Measurements from ENCODE around the gene DYNC2I2. TPM values are rescaled to one million over a fixed set of nuclear protein-coding genes. Genes with fewer than 3 reads are reported as not detected.
"Not testable (repeated sequence)": the region's sequence is repeated elsewhere in the genome, so short reads cannot be mapped to it uniquely, and the experiment has no call there.

DYNC2I2 gene
- polyA plus RNA-seq, 4 donors, result 37.6 to 122 (median 92.3) TPM

DNA sequence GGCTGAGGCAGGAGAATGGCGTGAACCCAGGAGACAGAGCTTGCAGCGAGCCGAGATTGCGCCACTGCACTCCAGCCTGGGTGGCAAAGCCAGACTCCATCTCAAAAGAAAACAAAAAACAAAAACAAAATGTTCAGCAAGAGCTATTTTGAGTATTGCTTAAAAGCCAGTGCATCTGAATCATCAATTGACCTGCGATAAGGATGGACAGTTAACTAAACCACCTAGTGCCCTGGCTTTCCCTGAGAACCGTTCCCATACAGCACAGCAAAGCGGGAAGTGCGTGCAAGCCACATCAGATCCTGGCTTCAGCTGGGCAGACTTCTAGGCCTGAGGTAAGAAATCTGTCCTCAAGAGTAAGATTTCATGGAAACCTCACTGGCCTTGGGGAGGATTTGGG, 2.7 kb downstream of the DYNC2I2 start:
- Histone ChIP-seq H3K36me3 (ENCODE audit: control insufficient read depth in 3 of 3, insufficient read depth in 2 of 3, low read depth in 1 of 3, low read length in 3 of 3) (peaks cover 0 to 18% (median 0%) of the 10 kb centered on the region in 3 donors), H3K27me3 (ENCODE audit: control insufficient read depth in 3 of 3, insufficient read depth in 3 of 3, low read length in 3 of 3) (no peaks in the 10 kb centered on the region), H3K4me3 (ENCODE audit: low read depth in 1 of 3, low read length in 3 of 3) (no peak overlapping the region), H3K27ac (ENCODE audit: low read depth in 1 of 3, low read length in 2 of 3) (no peak overlapping the region), H3K9me3 (ENCODE audit: control insufficient read depth in 2 of 2, insufficient read depth in 1 of 2, low read depth in 1 of 2, low read length in 1 of 2) (peaks cover 0 to 3% of the 10 kb centered on the region in 2 donors), H3K4me1 (ENCODE audit: control insufficient read depth in 3 of 3, insufficient read depth in 2 of 3, low read depth in 1 of 3, low read length in 2 of 3) (peaks cover 0 to 4% (median 0%) of the 10 kb centered on the region in 3 donors)
- WGBS, 3 donors, result 95 to 97% (median 96%) methylated on average over 8 of the region's 8 CpGs
- FAIRE-seq (no peak), DNase-seq (no peak)

DNA sequence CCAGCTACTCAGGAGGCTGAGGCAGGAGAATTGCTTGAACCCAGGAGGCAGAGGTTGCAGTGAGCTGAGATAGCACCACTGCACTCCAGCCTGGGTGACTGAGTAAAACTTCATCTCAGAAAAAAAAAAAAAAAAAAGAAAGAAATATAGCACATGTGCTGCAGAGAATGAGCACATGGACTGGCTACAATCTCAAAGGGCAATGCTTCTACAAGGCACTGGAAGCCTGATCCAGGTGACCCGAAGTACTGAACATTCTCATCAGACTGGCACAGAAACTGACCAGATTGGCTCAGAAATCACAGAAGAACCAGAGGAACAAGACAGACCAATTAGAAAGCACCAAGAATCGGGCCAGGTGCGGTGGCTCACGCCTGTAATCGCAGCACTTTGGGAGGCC, 4.8 kb downstream of the DYNC2I2 start:
- WGBS, 3 donors, result 94 to 98% (median 94%) methylated on average over 5 of the region's 5 CpGs

DNA sequence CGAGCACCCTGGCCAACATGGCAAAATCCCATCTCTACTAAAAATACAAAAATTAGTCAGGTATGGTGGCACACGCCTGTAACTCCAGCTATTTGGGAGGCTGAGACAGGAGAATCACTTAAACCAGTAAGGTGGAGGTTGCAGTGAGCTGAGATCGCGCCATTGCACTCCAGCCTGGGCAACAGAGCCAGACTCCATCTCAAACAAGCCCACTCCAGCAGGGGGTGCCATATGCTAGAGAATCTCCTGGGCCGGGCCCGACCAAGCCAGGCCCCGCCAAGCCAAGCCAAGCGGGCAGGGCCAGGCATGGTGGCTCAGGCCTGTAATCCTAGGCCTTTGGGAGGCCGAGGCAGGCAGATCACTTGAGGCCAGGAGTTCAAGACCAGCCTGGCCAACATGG, 8.4 kb downstream of the DYNC2I2 start:
- 90 to 97% (median 95%) methylated on average over 9 of the region's 9 CpGs for WGBS, 3 donors
- peak; percentile 38 to 61 for DNase-seq
- H3K4me3 ChIP-seq (ENCODE audit: low read depth in 1 of 3, low read length in 3 of 3); H3K27ac ChIP-seq (ENCODE audit: low read depth in 1 of 3, low read length in 2 of 3); H3K4me1 ChIP-seq (ENCODE audit: control insufficient read depth in 3 of 3, insufficient read depth in 2 of 3, low read depth in 1 of 3, low read length in 2 of 3); H3K27me3 ChIP-seq (ENCODE audit: control insufficient read depth in 3 of 3, insufficient read depth in 3 of 3, low read length in 3 of 3); H3K9me3 ChIP-seq (ENCODE audit: control insufficient read depth in 2 of 2, insufficient read depth in 1 of 2, low read depth in 1 of 2, low read length in 1 of 2); FAIRE-seq: not testable (repeated sequence)
- H3K36me3 ChIP-seq (ENCODE audit: control insufficient read depth in 3 of 3, insufficient read depth in 2 of 3, low read depth in 1 of 3, low read length in 3 of 3), result peaks cover 0 to 36% (median 0%) of the 10 kb centered on the region in 3 donors

More for the DNA sequence above, 4.8 kb downstream of the DYNC2I2 start:
- Histone ChIP-seq H3K27me3 (ENCODE audit: control insufficient read depth in 3 of 3, insufficient read depth in 3 of 3, low read length in 3 of 3) (no peaks in the 10 kb centered on the region), H3K36me3 (ENCODE audit: control insufficient read depth in 3 of 3, insufficient read depth in 2 of 3, low read depth in 1 of 3, low read length in 3 of 3) (peaks cover 0 to 34% (median 0%) of the 10 kb centered on the region in 3 donors), H3K27ac (ENCODE audit: low read depth in 1 of 3, low read length in 2 of 3) (no peak overlapping the region), H3K9me3 (ENCODE audit: control insufficient read depth in 2 of 2, insufficient read depth in 1 of 2, low read depth in 1 of 2, low read length in 1 of 2) (no peaks in the 10 kb centered on the region), H3K4me3 (ENCODE audit: low read depth in 1 of 3, low read length in 3 of 3) (no peak overlapping the region), H3K4me1 (ENCODE audit: control insufficient read depth in 3 of 3, insufficient read depth in 2 of 3, low read depth in 1 of 3, low read length in 2 of 3) (peaks cover 0 to under 1% (median 0%) of the 10 kb centered on the region in 3 donors)
- FAIRE-seq, result no peak
- no peak for DNase-seq

DNA sequence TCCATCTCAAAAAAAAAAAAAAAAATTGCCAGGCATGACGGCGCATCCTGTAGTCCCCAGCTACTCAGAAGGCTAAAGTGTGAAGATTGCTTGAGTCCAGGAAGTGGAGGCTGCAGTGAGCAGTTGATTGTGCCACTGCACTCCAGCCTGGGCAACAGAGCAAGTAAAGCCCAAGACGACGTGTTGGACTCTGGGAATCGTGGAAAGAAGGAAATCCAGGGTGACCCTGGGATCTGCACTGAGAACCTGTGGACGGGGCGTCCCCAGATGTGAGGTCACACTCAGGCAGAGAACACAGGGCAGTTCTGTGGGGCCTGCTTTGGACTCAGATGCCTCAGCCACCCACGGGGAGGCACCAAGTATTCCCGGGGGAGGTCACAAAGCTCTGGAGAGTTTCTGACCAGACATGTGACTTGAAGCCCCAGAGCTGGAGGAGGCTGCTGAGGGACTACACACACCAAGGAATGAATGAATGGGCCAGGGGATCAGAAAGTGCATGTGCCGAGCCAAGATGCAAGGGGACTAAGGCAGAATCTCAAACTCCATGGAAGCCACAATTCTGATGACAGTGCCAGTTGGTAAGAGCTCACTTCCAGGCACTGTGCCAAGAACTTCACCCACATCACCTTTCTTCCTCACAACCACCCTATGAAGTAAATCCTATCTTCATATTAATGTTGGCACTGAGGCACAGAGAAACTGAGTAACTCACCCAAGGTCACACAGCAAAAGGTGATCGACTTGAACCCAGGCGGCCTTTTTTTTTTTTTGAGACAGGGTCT, 12.9 kb downstream of the DYNC2I2 start:
- Histone ChIP-seq H3K27ac (ENCODE audit: low read depth in 1 of 3, low read length in 2 of 3) (no peak overlapping the region), H3K36me3 (ENCODE audit: control insufficient read depth in 3 of 3, insufficient read depth in 2 of 3, low read depth in 1 of 3, low read length in 3 of 3) (peaks cover 0 to 44% (median 0%) of the 10 kb centered on the region in 3 donors), H3K4me3 (ENCODE audit: low read depth in 1 of 3, low read length in 3 of 3) (no peak overlapping the region), H3K9me3 (ENCODE audit: control insufficient read depth in 2 of 2, insufficient read depth in 1 of 2, low read depth in 1 of 2, low read length in 1 of 2) (no peaks in the 10 kb centered on the region), H3K27me3 (ENCODE audit: control insufficient read depth in 3 of 3, insufficient read depth in 3 of 3, low read length in 3 of 3) (no peaks in the 10 kb centered on the region), H3K4me1 (ENCODE audit: control insufficient read depth in 3 of 3, insufficient read depth in 2 of 3, low read depth in 1 of 3, low read length in 2 of 3) (no peaks in the 10 kb centered on the region)
- FAIRE-seq, result no peak
- DNase-seq, result no peak
- WGBS, 3 donors, result 74 to 85% (median 78%) methylated on average over 12 of the region's 12 CpGs

DNA sequence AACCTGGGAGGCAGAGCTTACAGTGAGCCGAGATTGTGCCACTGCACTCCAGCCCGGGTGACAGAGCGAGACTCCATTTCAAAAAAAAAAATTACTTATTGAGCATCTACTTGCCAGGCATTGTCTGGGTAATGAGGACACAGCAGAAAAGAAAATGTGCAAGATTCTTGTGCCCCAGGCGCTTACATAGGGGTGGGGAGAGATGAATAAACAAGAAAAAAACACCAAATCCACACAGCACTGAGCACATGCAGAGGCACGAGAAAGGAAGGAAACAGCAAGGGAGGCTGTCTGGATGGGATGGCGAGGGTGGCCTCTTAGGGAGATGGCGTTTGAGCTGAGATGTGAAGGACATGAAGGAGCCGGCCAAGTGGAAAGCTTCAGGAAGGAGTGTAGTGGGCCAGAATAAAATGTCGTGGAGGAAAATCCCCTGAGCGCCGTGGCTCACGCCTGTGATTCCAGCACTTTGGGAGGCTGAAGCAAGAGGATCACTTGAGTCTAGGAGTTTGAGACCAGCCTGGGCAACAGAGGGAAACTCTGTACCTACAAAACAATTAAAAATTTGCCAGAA, 13.9 kb downstream of the DYNC2I2 start:
- 83 to 90% (median 86%) methylated on average over 12 of the region's 12 CpGs for WGBS, 3 donors
- Histone ChIP-seq H3K27ac (ENCODE audit: low read depth in 1 of 3, low read length in 2 of 3) (no peak overlapping the region), H3K4me1 (ENCODE audit: control insufficient read depth in 3 of 3, insufficient read depth in 2 of 3, low read depth in 1 of 3, low read length in 2 of 3) (no peaks in the 10 kb centered on the region), H3K9me3 (ENCODE audit: control insufficient read depth in 2 of 2, insufficient read depth in 1 of 2, low read depth in 1 of 2, low read length in 1 of 2) (no peaks in the 10 kb centered on the region), H3K4me3 (ENCODE audit: low read depth in 1 of 3, low read length in 3 of 3) (no peak overlapping the region), H3K27me3 (ENCODE audit: control insufficient read depth in 3 of 3, insufficient read depth in 3 of 3, low read length in 3 of 3) (no peaks in the 10 kb centered on the region), H3K36me3 (ENCODE audit: control insufficient read depth in 3 of 3, insufficient read depth in 2 of 3, low read depth in 1 of 3, low read length in 3 of 3) (peaks cover 0 to 42% (median 0%) of the 10 kb centered on the region in 3 donors)
- no peak for FAIRE-seq
- no peak for DNase-seq

DNA sequence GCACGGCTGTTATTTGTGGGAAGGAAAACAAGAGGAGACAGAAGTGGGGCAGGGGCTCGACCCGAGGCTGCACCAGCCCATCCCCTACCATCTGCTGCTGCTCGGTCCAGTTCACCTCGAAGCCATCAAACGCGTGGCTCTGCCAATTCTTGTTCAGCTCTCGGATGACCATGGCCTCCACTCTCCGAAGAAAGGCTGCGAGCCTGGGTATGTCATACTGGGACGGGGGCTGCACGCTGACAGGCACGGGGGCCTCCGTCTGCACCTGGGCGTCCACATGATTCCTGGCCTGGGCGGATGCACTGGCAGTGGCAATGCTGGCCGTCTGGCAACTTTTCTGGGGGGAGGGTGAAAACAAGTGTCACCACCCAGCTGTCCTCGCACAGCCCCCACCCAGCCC, 16.0 kb downstream of the DYNC2I2 start:
- H3K27me3 ChIP-seq (ENCODE audit: control insufficient read depth in 3 of 3, insufficient read depth in 3 of 3, low read length in 3 of 3), result no peaks in the 10 kb centered on the region
- H3K4me1 ChIP-seq (ENCODE audit: control insufficient read depth in 3 of 3, insufficient read depth in 2 of 3, low read depth in 1 of 3, low read length in 2 of 3), result peaks cover 0 to 14% (median 0%) of the 10 kb centered on the region in 3 donors
- no peak overlapping the region for H3K4me3 ChIP-seq (ENCODE audit: low read depth in 1 of 3, low read length in 3 of 3)
- no peaks in the 10 kb centered on the region for H3K9me3 ChIP-seq (ENCODE audit: control insufficient read depth in 2 of 2, insufficient read depth in 1 of 2, low read depth in 1 of 2, low read length in 1 of 2)
- WGBS, 3 donors, result 94 to 95% (median 95%) methylated on average over 18 of the region's 18 CpGs
- H3K27ac ChIP-seq (ENCODE audit: low read depth in 1 of 3, low read length in 2 of 3), result no peak overlapping the region
- no peak for DNase-seq
- no peak for FAIRE-seq
- H3K36me3 ChIP-seq (ENCODE audit: control insufficient read depth in 3 of 3, insufficient read depth in 2 of 3, low read depth in 1 of 3, low read length in 3 of 3), result peaks cover 0 to 58% (median 0%) of the 10 kb centered on the region in 3 donors

DNA sequence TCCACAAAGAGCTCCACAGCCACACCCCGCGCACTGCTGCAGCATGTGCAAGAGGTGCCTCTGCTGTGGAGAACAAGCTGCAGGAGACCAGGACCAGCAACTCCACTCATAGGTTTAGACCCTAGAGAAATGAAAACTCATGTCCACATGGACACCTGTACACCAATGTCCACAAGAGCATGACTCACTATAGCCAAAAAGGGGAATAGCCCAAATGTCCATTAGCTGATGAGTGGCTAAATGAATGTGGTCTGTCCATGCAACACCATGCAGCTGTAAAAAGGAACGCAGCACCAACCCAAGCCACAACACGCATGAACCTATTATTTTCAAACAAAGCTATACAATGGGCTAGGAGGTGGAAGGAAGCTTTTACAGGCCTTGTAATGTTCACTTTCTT, 18.1 kb downstream of the DYNC2I2 start:
- H3K27me3 ChIP-seq (ENCODE audit: control insufficient read depth in 3 of 3, insufficient read depth in 3 of 3, low read length in 3 of 3), result no peaks in the 10 kb centered on the region
- 97 to 98% (median 98%) methylated on average over 4 of the region's 4 CpGs for WGBS, 3 donors
- H3K36me3 ChIP-seq (ENCODE audit: control insufficient read depth in 3 of 3, insufficient read depth in 2 of 3, low read depth in 1 of 3, low read length in 3 of 3), result peaks cover 0 to 70% (median 3%) of the 10 kb centered on the region in 3 donors
- no peaks in the 10 kb centered on the region for H3K9me3 ChIP-seq (ENCODE audit: control insufficient read depth in 2 of 2, insufficient read depth in 1 of 2, low read depth in 1 of 2, low read length in 1 of 2)
- H3K27ac ChIP-seq (ENCODE audit: low read depth in 1 of 3, low read length in 2 of 3), result no peak overlapping the region
- no peak overlapping the region for H3K4me3 ChIP-seq (ENCODE audit: low read depth in 1 of 3, low read length in 3 of 3)
- DNase-seq (no peak), FAIRE-seq (no peak)
- H3K4me1 ChIP-seq (ENCODE audit: control insufficient read depth in 3 of 3, insufficient read depth in 2 of 3, low read depth in 1 of 3, low read length in 2 of 3), result peaks cover 0 to 26% (median 5%) of the 10 kb centered on the region in 3 donors

DNA sequence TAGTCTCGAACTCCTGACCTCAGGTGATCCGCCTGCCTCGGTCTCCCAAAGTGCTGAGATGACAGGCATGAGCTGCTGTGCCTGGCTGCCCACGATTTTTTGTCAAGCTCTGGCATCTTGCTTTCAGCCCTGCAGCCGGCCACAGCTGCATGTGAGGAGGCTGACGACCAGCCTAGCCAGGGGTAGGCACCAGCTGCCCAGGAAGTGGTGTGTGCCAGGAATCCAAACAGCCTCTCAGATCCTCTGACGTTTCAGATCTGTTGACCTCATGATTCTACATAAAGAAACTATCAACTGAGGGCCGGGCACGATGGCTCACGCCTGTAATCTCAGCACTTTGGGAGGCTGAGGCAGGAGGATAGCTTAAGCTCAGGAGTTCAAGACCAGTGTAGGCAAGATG, 19.0 kb downstream of the DYNC2I2 start:
- peaks cover 3 to 79% (median 7%) of the 10 kb centered on the region in 3 donors for H3K36me3 ChIP-seq (ENCODE audit: control insufficient read depth in 3 of 3, insufficient read depth in 2 of 3, low read depth in 1 of 3, low read length in 3 of 3)
- no peak for FAIRE-seq
- no peak overlapping the region for H3K4me3 ChIP-seq (ENCODE audit: low read depth in 1 of 3, low read length in 3 of 3)
- DNase-seq, result no peak
- H3K27me3 ChIP-seq (ENCODE audit: control insufficient read depth in 3 of 3, insufficient read depth in 3 of 3, low read length in 3 of 3), result no peaks in the 10 kb centered on the region
- no peak overlapping the region for H3K27ac ChIP-seq (ENCODE audit: low read depth in 1 of 3, low read length in 2 of 3)
- H3K4me1 ChIP-seq (ENCODE audit: control insufficient read depth in 3 of 3, insufficient read depth in 2 of 3, low read depth in 1 of 3, low read length in 2 of 3), result peaks cover 0 to 26% (median 5%) of the 10 kb centered on the region in 3 donors
- 69 to 75% (median 69%) methylated on average over 10 of the region's 10 CpGs for WGBS, 3 donors
- no peaks in the 10 kb centered on the region for H3K9me3 ChIP-seq (ENCODE audit: control insufficient read depth in 2 of 2, insufficient read depth in 1 of 2, low read depth in 1 of 2, low read length in 1 of 2)

Data from small intestine (tissue), 7 donors.